Stimulated activated naive CD4-positive, alpha-beta T cell (primary cell): ENCODE results near the gene EFCC1.

Source experiments
- DNase-seq, 6 experiments: peaks; one replicate each; lab custom pipeline; 2025; lab: John Stamatoyannopoulos, UW

EFCC1 gene

GRCh38 chr3:129054605-129055104 is 53.6 kb downstream of the EFCC1 start:
- DNase-seq: no peak

- DNase-seq: no peak
These were observed 55.5 kb downstream of the EFCC1 start for GRCh38 chr3:129056451-129057173.

- no peak for DNase-seq
These were observed 56.1 kb downstream of the EFCC1 start for GRCh38 chr3:129057249-129057648.

- peak in 2 of 6 experiments; percentile 17 to 18 for DNase-seq
These were observed 57.5 kb downstream of the EFCC1 start for GRCh38 chr3:129058441-129059200.

- DNase-seq: no peak
These were observed 58.3 kb downstream of the EFCC1 start for GRCh38 chr3:129059311-129059958.

GRCh38 chr3:129060276-129061022 is 59.3 kb downstream of the EFCC1 start, which contains the start of gene GP9:
Gene GP9, plus strand, starts transcription at chr3:129060779. Its CDS starts 961 bp downstream, at chr3:129061740.
- DNase-seq: no peak

- no peak for DNase-seq
These were observed 60.2 kb downstream of the EFCC1 start for GRCh38 chr3:129061023-129061887.

GRCh38 chr3:129061888-129062834 is 61.1 kb downstream of the EFCC1 start:
- no peak for DNase-seq

GRCh38 chr3:129063091-129063640 is 62.1 kb downstream of the EFCC1 start:
- DNase-seq: no peak

- DNase-seq: no peak
These were observed 62.9 kb downstream of the EFCC1 start for GRCh38 chr3:129063841-129064482.

GRCh38 chr3:129065016-129065719 is 64.1 kb downstream of the EFCC1 start:
- DNase-seq: no peak

- DNase-seq: no peak
These were observed 64.6 kb downstream of the EFCC1 start for GRCh38 chr3:129065720-129066073.

GRCh38 chr3:129067719-129068118 is 66.6 kb downstream of the EFCC1 start:
- peak in 4 of 6 experiments; percentile 11 to 48 (median 26) for DNase-seq

- peak in 1 of 6 experiments; percentile 14 for DNase-seq
These were observed 67.3 kb downstream of the EFCC1 start for GRCh38 chr3:129068291-129068886.

- DNase-seq: peak in 1 of 6 experiments; percentile 7
These were observed 68.4 kb downstream of the EFCC1 start for GRCh38 chr3:129069313-129070085.

GRCh38 chr3:129070086-129070885 is 69.2 kb downstream of the EFCC1 start:
- DNase-seq: no peak
